Memory B cell (primary cell): ENCODE results near the gene HNRNPM.

ENCODE experiments used
- ATAC-seq: fragments of 150-1000 bp; cut with Tn5 transposase; 2 replicates; pipeline ENCODE4 v1.10.0; 2021; ENCODE audit warnings: low read depth, mild to moderate bottlenecking, moderate library complexity
- DNase-seq, 2 donors: peaks; one replicate each; pipeline ENCODE4 v3.0.0; 2022; ENCODE audit warnings: low spot score in 2 of 2
- H3K27ac Mint-ChIP-seq: one replicate; pipeline ENCODE4 v1.8.0; 2022; ENCODE audit warnings: mild to moderate bottlenecking, moderate library complexity, mixed read lengths
- H3K27me3 Mint-ChIP-seq: one replicate; pipeline ENCODE4 v1.8.0; 2022; ENCODE audit warnings: mixed read lengths
- H3K36me3 Mint-ChIP-seq: one replicate; pipeline ENCODE4 v1.8.0; 2022; ENCODE audit warnings: mild to moderate bottlenecking, mixed read lengths
- H3K4me1 Mint-ChIP-seq: one replicate; pipeline ENCODE4 v1.8.0; 2022; ENCODE audit warnings: mixed read lengths
- H3K4me3 Mint-ChIP-seq: one replicate; pipeline ENCODE4 v1.8.0; 2022; ENCODE audit warnings: mild to moderate bottlenecking, moderate library complexity, mixed read lengths
- H3K9me3 Mint-ChIP-seq: one replicate; pipeline ENCODE4 v1.8.0; 2022; ENCODE audit warnings: mixed read lengths

The HNRNPM gene

DNA sequence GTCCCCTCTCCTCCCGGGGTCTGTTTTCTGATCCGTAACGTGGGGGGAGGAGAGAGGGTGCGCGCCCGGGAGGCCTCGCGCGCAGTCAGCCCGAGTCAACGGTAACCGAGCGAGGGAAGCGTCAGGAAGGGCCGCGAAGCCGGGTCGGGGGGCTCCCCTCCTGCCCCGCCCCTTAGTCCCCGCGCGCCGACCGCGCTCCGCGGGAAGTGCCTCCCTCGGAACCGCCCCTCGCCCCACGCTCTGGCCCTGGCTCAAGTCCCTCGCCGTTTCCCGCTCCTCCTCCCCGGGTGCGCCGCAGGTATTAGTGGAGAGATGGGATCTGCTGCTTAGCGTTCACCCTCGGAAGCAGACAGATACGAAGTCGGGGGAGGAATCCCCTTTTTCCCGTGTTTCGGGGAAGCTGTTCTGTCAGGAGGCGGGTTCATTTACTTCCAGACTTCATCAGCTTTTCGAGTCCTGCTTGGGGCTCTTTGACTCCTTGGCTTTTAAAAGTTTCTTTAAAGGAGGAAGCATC lies 770 bp downstream of the HNRNPM start:
- ATAC-seq, result peak; percentile 5
- peak overlapping the region; percentile 94 for H3K27ac Mint-ChIP-seq
- H3K36me3 Mint-ChIP-seq, result peaks cover 10% of the 10 kb centered on the region
- H3K9me3 Mint-ChIP-seq, result no peaks in the 10 kb centered on the region
- peaks cover 31% of the 10 kb centered on the region for H3K4me1 Mint-ChIP-seq
- H3K27me3 Mint-ChIP-seq, result no peaks in the 10 kb centered on the region
- DNase-seq, result peak; percentile 15 to 31
- peak overlapping the region; percentile 91 for H3K4me3 Mint-ChIP-seq

DNA sequence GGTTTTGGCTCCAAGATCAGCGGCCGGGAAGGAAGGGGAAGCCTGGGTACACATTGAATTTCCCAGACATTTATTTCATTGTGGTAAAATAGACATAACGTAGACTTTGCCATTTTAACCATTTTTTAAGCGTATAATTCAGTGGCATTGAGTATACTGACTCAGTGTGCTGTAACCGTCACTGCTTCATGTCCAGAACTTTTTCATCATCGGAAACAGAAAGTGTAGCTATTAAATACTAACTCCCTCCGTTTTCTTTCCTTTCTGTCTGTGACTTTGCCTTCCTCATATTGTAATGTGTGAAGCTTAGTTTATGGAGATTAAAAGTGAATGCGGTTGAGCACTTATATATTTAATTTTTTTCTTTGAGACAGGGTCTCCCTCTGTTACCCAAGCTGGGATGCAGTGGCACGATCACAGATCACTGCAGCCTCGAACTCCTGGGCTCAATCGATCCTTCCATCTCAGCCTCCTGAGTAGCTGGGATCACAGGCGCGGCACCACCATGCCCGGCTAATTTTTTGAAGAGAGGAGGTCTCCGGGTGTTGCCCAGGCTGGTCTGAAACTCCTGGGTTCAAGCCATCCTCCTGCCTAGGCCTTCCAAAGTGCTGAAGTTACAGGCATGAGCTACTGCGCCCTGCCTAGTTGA lies 1.4 kb downstream of the HNRNPM start:
- no peaks in the 10 kb centered on the region for H3K27me3 Mint-ChIP-seq
- H3K27ac Mint-ChIP-seq, result peak overlapping the region; percentile 94
- H3K4me3 Mint-ChIP-seq, result peak overlapping the region; percentile 91
- H3K36me3 Mint-ChIP-seq, result peaks cover 10% of the 10 kb centered on the region
- no peak for DNase-seq
- no peaks in the 10 kb centered on the region for H3K9me3 Mint-ChIP-seq
- ATAC-seq, result no peak
- peaks cover 33% of the 10 kb centered on the region for H3K4me1 Mint-ChIP-seq

DNA sequence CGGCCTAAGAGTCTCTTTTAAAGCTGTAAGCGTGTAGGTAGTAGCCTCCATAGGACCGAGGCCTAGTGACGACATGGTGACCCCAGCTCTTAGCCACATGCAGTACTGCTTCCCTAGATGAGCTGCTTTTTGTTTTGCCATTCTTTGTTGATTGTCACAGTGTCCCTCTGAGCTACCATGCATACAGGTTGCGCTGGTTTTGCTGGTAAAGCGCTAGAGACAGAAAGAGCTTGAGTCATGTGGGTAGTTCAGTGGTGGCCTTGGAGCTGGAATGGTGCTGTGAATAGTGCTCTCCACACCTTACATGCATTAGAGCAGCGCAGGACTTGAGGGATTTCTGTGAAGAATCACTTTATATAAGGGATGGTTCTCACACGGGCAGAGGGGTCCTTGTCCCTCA lies 5.1 kb downstream of the HNRNPM start:
- Mint-ChIP-seq H3K4me3 (peak overlapping the region; percentile 21), H3K4me1 (peaks cover 58% of the 10 kb centered on the region), H3K9me3 (no peaks in the 10 kb centered on the region), H3K27me3 (no peaks in the 10 kb centered on the region), H3K36me3 (peaks cover 19% of the 10 kb centered on the region), H3K27ac (peak overlapping the region; percentile 82)
- ATAC-seq (no peak), DNase-seq (no peak)

DNA sequence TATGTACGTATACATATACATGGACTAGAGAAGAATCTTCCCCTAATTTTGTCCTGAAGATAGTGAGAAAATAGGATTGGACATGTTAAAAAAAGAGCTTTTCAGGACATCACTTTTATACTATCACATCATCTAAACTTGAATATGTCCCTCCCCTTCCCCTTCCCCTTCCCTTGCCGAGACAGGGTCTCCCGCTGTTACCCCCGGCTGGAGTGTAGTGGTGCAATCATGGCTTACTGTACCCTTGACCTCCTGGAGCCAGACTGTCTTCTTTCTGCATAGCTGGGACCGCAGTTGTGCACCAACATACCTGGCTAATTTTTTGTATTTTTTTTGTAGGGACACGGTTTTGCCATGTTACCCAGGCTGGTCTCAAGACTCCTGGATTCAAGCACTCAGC lies 6.6 kb downstream of the HNRNPM start:
- Mint-ChIP-seq H3K4me1 (peaks cover 60% of the 10 kb centered on the region), H3K36me3 (peaks cover 24% of the 10 kb centered on the region), H3K9me3 (no peaks in the 10 kb centered on the region), H3K27ac (peak overlapping the region; percentile 71), H3K4me3 (peak overlapping the region; percentile 29), H3K27me3 (no peaks in the 10 kb centered on the region)
- DNase-seq, result no peak
- ATAC-seq, result no peak

DNA sequence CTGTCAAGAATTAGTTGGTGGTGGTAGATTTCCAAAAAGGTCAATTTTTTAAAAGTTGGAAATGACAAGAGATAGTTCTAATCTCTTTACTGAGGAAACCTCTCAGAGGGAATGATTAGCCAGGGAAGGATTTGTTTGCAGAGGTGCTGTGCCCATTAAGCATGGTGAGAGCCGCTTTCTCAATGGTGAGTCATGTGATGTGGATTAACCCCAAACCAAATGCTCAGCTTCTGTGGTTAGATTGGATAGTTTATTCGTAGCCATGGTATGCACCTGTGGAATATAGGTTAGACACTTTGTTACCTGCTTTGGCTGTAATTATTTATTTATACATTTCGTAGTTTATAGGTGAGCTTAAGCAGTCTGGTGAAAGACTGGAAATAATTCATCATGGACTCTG lies 7.1 kb downstream of the HNRNPM start:
- peaks cover 65% of the 10 kb centered on the region for H3K4me1 Mint-ChIP-seq
- no peak for ATAC-seq
- H3K9me3 Mint-ChIP-seq, result no peaks in the 10 kb centered on the region
- DNase-seq, result no peak
- peak overlapping the region; percentile 71 for H3K27ac Mint-ChIP-seq
- H3K36me3 Mint-ChIP-seq, result peaks cover 27% of the 10 kb centered on the region
- H3K27me3 Mint-ChIP-seq, result no peaks in the 10 kb centered on the region
- H3K4me3 Mint-ChIP-seq, result no peak overlapping the region

DNA sequence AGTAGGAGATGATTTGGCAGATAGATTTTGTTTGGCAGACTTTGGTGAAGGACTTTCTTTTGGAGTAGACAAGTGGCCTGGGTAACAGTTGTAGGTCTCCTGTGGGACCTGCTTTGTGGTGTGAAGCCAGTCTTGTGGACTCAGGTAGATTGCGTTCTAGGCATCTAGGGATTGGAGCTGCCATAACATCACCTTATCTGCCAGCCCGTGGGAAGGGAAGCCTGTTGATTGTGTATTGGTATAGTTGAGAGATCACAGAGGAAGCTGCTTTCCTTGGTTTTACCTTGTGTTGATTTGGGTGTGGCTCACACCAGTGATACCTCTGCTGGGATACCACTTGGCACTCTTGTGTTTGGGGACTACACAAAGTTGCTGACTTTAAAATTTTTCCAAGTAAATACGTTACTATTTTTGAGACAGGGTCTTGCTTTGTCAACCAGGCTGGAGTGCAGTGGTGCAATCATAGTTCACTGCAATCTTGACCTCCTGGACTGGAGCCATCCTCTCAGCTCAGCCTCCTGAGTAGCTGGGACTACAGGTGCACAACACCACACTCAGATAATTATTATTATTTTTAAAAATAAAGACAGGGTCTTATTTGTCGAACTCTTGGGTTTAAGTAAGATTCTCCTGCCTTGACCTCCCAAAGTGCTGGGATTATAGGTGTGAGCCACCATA lies 7.8 kb downstream of the HNRNPM start:
- Mint-ChIP-seq H3K36me3 (peaks cover 23% of the 10 kb centered on the region), H3K27ac (peak overlapping the region; percentile 71), H3K27me3 (no peaks in the 10 kb centered on the region), H3K4me1 (peaks cover 61% of the 10 kb centered on the region), H3K4me3 (peak overlapping the region; percentile 34), H3K9me3 (no peaks in the 10 kb centered on the region)
- ATAC-seq, result no peak
- DNase-seq, result no peak

DNA sequence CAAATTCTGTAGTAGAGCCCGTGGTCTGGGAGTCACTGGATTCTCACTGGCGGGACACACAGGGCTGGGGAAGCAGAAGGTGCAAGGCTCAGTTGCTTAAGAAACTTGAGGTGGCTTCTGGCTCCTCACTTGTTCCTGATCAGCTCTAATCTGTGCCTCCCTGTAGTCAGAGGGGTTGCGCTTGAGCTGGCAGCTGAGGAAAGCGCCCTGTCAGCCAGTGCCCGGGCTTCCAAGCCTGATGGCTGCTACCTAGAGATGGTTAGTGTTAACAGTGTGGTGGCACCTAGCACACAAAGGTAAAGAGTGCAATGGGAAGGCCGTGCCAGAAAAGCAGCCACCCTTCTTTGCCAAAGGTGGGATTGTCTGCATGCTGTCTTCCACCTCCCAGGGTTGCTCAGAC lies 8.8 kb downstream of the HNRNPM start:
- no peak overlapping the region for H3K27ac Mint-ChIP-seq

DNA sequence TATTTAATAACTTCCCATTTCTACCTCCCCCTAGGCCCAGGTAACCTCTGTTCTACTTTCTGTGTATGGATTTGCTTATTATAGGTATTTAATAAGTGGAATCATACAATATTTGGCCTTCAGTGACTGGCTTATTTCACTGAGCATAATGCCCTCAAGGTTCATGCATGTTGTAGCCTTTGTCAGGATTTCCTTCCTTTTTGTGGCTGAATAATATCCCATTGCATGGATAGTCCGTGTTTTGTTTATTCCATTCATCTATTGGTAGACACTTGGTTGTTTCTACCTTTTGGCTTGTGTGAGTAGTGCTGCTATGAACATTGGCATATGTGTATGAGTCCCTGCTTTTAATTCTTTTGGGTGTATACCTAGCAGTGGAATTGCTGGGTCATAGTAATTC lies 9.4 kb downstream of the HNRNPM start:
- Mint-ChIP-seq H3K9me3 (no peaks in the 10 kb centered on the region), H3K4me1 (peaks cover 57% of the 10 kb centered on the region), H3K27ac (no peak overlapping the region), H3K36me3 (peaks cover 23% of the 10 kb centered on the region), H3K4me3 (no peak overlapping the region), H3K27me3 (no peaks in the 10 kb centered on the region)
- DNase-seq (no peak), ATAC-seq (no peak)

More for the DNA sequence above, 8.8 kb downstream of the HNRNPM start:
- peak overlapping the region; percentile 29 for H3K4me3 Mint-ChIP-seq
- no peaks in the 10 kb centered on the region for H3K9me3 Mint-ChIP-seq
- peaks cover 23% of the 10 kb centered on the region for H3K36me3 Mint-ChIP-seq
- peaks cover 62% of the 10 kb centered on the region for H3K4me1 Mint-ChIP-seq
- H3K27me3 Mint-ChIP-seq, result no peaks in the 10 kb centered on the region
- no peak for ATAC-seq
- no peak for DNase-seq

DNA sequence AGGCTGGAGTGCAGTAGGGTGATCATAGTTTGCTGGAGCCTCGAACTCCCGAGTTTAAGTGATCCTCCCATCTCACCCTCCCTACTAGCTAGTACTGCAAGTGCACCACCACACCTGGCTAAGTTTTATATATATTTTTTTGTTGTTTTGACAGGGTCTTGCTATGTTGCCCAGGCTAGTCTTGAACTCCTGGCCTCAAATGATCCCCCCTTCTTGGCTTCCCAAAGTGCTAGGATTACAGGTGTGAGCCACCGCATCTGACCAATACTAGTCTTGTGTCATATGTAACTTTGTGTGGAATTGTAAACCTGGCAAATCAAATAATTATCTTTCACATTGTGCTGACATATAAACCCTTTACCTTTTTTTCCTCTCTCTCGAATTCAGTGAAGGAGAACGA lies 10.2 kb downstream of the HNRNPM start:
- Mint-ChIP-seq H3K9me3 (no peaks in the 10 kb centered on the region), H3K36me3 (peaks cover 22% of the 10 kb centered on the region), H3K27ac (peak overlapping the region; percentile 71), H3K27me3 (no peaks in the 10 kb centered on the region), H3K4me1 (peaks cover 55% of the 10 kb centered on the region), H3K4me3 (no peak overlapping the region)
- ATAC-seq, result no peak
- DNase-seq, result no peak

DNA sequence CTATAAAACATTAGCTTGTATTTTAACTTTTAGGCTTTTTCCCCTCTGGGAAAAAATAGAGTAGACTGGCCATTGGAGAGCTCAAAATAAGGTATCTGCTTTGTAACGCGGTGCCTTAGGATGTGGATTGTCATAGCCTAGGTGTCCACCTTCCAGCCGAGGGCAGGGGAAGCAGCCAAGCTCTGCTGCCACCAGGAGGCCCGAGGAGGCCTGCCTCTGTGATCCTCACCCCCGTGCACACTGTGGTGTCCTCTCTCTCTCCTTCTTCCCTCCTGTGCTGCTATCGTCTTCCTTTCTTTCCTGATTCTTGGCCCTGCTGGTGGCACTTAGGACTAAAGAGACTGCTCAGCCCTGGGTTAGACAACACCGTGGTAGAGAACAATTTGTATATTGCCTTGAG lies 11.3 kb downstream of the HNRNPM start:
- no peaks in the 10 kb centered on the region for H3K9me3 Mint-ChIP-seq
- peaks cover 22% of the 10 kb centered on the region for H3K36me3 Mint-ChIP-seq
- H3K4me3 Mint-ChIP-seq, result no peak overlapping the region
- ATAC-seq, result no peak
- H3K27ac Mint-ChIP-seq, result no peak overlapping the region
- DNase-seq, result no peak
- no peaks in the 10 kb centered on the region for H3K27me3 Mint-ChIP-seq
- peaks cover 58% of the 10 kb centered on the region for H3K4me1 Mint-ChIP-seq

DNA sequence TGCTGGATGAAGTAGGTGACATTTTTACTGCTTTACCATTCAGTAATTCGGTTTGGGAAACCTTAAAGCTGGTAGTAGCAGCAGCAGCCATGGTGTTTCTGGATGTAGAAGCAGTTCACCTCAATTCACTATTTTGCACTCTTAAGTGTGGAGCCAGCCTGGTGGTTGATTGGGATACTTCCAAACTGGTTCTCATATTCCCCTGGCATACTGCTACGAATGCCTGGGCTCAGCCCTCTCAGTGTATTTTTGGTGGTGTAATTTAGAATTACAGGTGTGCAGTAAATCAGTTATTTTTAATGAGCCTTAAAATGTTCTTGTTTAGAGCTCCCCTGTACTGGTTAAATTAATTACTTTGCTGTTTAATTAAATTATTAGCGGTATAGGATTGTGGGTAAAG lies 12.4 kb downstream of the HNRNPM start:
- DNase-seq, result no peak
- H3K27ac Mint-ChIP-seq, result no peak overlapping the region
- H3K27me3 Mint-ChIP-seq, result no peaks in the 10 kb centered on the region
- H3K4me3 Mint-ChIP-seq, result no peak overlapping the region
- peaks cover 52% of the 10 kb centered on the region for H3K4me1 Mint-ChIP-seq
- no peak for ATAC-seq
- no peaks in the 10 kb centered on the region for H3K9me3 Mint-ChIP-seq
- peaks cover 19% of the 10 kb centered on the region for H3K36me3 Mint-ChIP-seq

DNA sequence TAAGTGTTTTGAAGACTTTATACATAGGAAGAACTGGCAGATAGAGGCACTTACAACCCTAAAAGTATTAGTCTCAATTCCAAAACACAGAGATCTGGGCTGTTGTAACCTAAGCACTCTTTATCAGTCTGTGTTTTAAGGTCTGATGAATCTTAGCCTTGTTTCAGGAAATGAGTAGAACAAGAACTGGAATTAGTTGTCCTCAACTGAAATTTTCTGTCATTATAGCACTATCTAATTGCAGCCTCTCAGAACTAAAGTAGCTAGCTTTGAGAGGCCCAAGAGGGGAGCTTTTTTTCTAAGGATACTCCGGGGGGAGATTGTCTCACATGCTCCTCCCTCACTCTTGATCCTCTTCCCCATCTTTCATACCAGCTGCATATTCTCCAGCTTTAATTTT lies 13.1 kb downstream of the HNRNPM start:
- peak overlapping the region; percentile 35 for H3K27ac Mint-ChIP-seq

DNA sequence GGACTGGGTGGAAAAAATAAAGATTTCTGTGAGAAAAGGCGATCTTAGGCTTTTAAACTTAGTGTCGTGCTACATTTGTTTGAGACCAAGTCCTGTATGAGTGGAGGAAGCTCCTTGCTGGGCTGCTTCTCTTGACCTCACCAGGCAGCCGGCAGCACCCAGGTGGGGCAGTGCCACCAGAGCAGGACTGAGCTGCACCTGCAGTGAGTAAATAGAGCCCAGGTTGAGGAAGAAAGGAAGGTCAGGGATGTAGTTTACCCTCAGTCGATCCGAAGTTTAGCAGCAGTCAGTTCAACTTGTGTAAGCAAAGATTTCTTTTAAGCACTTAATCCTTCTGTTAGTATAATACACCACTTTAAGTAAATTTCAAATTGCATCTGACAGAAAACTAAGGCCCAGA lies 13.6 kb downstream of the HNRNPM start:
- ATAC-seq (peak; percentile 35), DNase-seq (no peak)
- peak overlapping the region; percentile 32 for H3K27ac Mint-ChIP-seq
- H3K4me3 Mint-ChIP-seq, result peak overlapping the region; percentile 18
- peaks cover 22% of the 10 kb centered on the region for H3K36me3 Mint-ChIP-seq
- no peaks in the 10 kb centered on the region for H3K27me3 Mint-ChIP-seq
- H3K9me3 Mint-ChIP-seq, result no peaks in the 10 kb centered on the region
- H3K4me1 Mint-ChIP-seq, result peaks cover 56% of the 10 kb centered on the region

More for the DNA sequence above, 13.1 kb downstream of the HNRNPM start:
- no peaks in the 10 kb centered on the region for H3K27me3 Mint-ChIP-seq
- peaks cover 53% of the 10 kb centered on the region for H3K4me1 Mint-ChIP-seq
- H3K9me3 Mint-ChIP-seq, result no peaks in the 10 kb centered on the region
- ATAC-seq (no peak), DNase-seq (no peak)
- H3K36me3 Mint-ChIP-seq, result peaks cover 18% of the 10 kb centered on the region
- no peak overlapping the region for H3K4me3 Mint-ChIP-seq

DNA sequence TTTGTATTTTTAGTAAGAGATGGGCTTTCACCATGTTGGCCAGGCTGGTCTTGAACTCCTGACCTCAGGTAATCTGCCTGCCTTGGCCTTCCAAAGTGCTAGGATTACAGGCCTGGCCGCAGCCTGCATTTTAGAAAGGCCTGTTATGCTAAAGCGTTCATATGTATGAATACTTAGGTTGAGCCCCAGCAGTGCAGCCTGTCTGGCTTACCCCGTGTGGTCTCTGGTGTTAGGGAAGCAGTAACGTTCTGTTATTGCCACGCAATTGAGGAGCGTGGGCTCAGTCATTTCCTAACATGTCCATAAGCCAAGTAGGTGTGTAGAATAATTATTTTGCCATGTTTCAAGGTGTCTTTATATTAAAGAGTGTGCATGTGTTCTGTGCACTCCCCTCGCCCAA lies 14.3 kb downstream of the HNRNPM start:
- Mint-ChIP-seq H3K36me3 (peaks cover 23% of the 10 kb centered on the region), H3K4me3 (no peak overlapping the region), H3K9me3 (no peaks in the 10 kb centered on the region), H3K4me1 (peaks cover 49% of the 10 kb centered on the region), H3K27ac (peak overlapping the region; percentile 82), H3K27me3 (no peaks in the 10 kb centered on the region)
- ATAC-seq (no peak), DNase-seq (no peak)
